ENCODE measurements around the gene FAM98C.
A peak's percentile ranks its signal among the peaks of the same experiment; 100 is the strongest.
"Not testable (repeated sequence)": the region's sequence is repeated elsewhere in the genome, so short reads cannot be mapped to it uniquely, and the experiment has no call there.

Gene FAM98C

DNA sequence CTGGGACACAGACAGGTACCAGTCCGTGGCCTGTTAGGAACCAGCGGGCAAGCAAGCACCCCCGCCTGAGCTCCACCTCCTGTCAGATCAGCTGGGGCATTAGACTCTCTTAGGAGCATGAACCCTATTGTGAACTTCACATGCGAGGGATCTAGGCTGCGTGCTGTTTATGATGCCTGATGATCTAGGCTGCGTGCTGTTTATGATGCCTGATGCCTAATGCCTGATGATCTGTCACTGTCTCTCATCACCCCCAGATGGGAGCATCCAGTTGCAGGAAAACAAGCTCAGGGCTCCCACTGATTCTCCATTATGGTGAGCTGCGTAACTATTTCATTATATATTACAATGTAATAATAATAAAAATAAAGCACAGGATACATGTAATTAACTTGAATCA lies 19.5 kb downstream of the FAM98C start:
- TF ChIP-seq POLR2A (IDR thresholded peaks at IDR 0.05; ENCODE audit: extremely low read depth, insufficient read length) (no peak), MYC (IDR thresholded peaks at IDR 0.05; ENCODE audit: low read depth, low read length) (no peak)
- TF ChIP-seq, protein P1, sequence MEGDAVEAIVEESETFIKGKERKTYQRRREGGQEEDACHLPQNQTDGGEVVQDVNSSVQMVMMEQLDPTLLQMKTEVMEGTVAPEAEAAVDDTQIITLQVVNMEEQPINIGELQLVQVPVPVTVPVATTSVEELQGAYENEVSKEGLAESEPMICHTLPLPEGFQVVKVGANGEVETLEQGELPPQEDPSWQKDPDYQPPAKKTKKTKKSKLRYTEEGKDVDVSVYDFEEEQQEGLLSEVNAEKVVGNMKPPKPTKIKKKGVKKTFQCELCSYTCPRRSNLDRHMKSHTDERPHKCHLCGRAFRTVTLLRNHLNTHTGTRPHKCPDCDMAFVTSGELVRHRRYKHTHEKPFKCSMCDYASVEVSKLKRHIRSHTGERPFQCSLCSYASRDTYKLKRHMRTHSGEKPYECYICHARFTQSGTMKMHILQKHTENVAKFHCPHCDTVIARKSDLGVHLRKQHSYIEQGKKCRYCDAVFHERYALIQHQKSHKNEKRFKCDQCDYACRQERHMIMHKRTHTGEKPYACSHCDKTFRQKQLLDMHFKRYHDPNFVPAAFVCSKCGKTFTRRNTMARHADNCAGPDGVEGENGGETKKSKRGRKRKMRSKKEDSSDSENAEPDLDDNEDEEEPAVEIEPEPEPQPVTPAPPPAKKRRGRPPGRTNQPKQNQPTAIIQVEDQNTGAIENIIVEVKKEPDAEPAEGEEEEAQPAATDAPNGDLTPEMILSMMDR (IDR thresholded peaks at IDR 0.05; ENCODE audit: low read depth, low read length): no peak
- TF ChIP-seq, protein P2, sequence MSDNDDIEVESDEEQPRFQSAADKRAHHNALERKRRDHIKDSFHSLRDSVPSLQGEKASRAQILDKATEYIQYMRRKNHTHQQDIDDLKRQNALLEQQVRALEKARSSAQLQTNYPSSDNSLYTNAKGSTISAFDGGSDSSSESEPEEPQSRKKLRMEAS (IDR thresholded peaks at IDR 0.05; ENCODE audit: low read depth, low read length): no peak
- H3K4me3 ChIP-seq (ENCODE audit: low read depth, low read length): no peak overlapping the region
- no peak for DNase-seq (ENCODE audit: low read depth)

DNA sequence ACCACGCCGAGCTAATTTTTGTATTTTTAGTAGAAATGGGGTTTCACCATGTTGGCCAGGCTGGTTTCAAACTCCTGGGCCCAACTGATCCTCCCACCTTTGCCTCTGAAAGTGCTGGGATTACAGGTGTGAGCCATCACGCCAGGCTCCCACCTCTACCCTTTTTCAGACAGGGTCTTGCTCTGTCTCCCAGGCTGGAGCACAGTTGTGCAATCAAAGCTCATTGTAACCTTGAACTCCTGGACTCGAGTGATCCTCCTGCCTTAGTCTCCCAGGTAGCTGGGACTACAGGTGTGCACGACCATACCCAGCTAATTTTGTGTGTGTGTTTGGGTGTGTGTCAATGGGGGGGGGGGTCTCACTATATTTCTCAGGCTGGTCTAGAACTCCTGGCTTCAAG lies 21.4 kb downstream of the FAM98C start:
- H3K4me3 ChIP-seq (ENCODE audit: low read depth, low read length): no peak overlapping the region
- TF ChIP-seq, protein P1 (IDR thresholded peaks at IDR 0.05; ENCODE audit: low read depth, low read length): no peak
- no peak for TF ChIP-seq POLR2A (IDR thresholded peaks at IDR 0.05; ENCODE audit: extremely low read depth, insufficient read length)
- TF ChIP-seq MYC (IDR thresholded peaks at IDR 0.05; ENCODE audit: low read depth, low read length): no peak
- TF ChIP-seq, protein P2 (IDR thresholded peaks at IDR 0.05; ENCODE audit: low read depth, low read length): no peak
- DNase-seq (ENCODE audit: low read depth): no peak

DNA sequence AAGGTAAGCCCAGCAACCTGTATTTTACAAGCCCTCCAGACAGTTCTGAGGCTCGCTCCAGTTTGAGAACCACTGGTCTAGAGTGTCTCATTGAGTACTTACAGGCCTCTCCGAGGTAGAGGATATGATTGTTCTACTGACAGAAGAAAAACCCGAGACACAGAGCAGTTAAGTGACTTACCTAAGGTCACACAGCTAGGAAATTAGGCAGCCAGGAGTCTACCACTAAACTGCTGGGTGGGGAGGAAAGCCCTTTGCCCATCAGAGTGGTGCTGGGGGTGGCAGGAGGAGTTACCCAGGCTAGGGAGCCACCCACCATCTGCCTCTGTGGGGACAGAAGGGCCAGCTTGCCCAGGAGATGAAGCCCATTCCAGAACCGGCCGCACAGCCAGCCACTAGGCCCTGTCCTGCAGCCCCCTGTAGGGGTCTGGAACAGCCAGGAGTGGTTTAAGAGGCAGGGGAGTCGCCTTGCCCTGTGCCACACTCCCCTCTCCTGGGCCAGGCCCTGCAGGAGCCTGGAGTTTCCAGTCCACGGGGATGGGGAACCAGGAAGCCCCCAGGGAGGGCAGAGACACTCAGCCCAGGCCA lies 22.4 kb downstream of the FAM98C start:
- TF ChIP-seq, protein P2 (IDR thresholded peaks at IDR 0.05; ENCODE audit: low read depth, low read length): no peak
- no peak for TF ChIP-seq MYC (IDR thresholded peaks at IDR 0.05; ENCODE audit: low read depth, low read length)
- TF ChIP-seq, protein P1 (IDR thresholded peaks at IDR 0.05; ENCODE audit: low read depth, low read length): no peak
- TF ChIP-seq POLR2A (IDR thresholded peaks at IDR 0.05; ENCODE audit: extremely low read depth, insufficient read length): no peak
- H3K4me3 ChIP-seq (ENCODE audit: low read depth, low read length): no peak overlapping the region
- peak; percentile 14 for DNase-seq (ENCODE audit: low read depth)

DNA sequence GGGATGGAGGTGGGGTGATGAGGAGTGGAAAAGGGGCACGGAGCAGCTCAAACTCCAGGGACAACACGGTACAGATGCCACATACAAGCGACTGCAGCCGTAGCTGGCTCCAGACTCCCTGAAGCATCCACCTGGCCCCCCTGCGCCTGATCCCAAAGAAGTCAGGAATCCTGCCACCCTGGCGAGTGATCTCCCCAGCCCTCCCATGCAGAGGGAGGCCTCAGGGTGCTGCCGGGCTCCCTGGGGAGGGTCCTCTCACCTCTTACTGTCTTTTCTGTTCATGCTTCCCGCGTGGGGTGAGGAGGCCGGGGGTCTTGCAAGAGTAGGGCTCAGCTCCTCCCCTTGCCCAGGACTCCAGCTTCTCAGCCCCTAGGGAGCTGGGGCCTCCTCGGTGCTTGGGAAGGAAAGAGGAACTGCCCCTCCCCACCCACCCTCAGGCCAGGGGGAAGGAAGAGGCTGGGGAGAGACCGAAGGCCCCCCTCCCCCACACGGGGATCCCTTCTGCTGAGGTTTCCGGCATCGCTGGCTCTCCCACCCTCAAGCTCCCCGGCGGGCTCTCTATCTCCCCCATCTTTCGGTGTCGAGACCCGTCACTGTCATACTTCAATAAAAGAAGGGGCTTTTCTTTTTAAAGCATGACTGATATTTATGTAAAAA lies 23.0 kb downstream of the FAM98C start, which contains the start of gene RASGRP4:
TSS of gene RASGRP4 (minus strand) at position 410 of the 657 bp plus-strand sequence. CDS start at position 282, 128 bp downstream.
- DNase-seq (ENCODE audit: low read depth): peak; percentile 93
- no peak for TF ChIP-seq MYC (IDR thresholded peaks at IDR 0.05; ENCODE audit: low read depth, low read length)
- no peak for TF ChIP-seq POLR2A (IDR thresholded peaks at IDR 0.05; ENCODE audit: extremely low read depth, insufficient read length)
- TF ChIP-seq, protein P1 (IDR thresholded peaks at IDR 0.05; ENCODE audit: low read depth, low read length): no peak
- TF ChIP-seq, protein P2 (IDR thresholded peaks at IDR 0.05; ENCODE audit: low read depth, low read length): no peak
- H3K4me3 ChIP-seq (ENCODE audit: low read depth, low read length): no peak within 1 kb of the TSS

DNA sequence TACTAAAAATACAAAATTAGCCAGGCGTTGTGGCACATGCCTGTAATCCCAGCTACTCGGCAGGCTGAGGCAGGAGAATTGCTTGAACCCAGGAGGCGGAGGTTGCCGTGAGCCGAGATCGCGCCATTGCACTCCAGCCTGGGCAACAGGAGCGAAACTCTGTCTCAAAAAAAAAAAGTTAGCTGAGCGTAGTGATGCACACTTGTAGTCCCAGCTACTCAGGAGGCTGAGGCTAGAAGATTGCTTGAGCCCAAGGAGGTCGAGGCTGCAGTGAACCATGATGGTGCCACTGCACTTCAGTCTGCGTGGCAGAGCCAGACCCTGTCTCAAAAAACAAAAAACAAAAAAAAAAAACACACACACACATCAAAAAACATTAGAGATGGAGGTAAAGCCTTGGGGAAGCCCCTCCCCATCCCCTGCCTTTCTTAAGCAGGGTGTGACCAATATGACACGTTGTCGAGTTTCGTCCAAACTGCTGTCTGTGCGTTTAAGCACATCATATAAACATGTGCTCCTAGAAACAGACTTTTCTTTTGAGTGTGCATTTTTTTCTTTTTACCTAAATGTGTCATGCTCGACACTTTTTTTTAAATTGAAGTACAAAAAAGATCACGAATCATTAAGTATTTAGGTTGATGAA lies 24.3 kb downstream of the FAM98C start:
- H3K4me3 ChIP-seq (ENCODE audit: low read depth, low read length); DNase-seq (ENCODE audit: low read depth): not testable (repeated sequence)
